IPS-11a (cell line): ENCODE measurements around the gene SPRR2D.
"Not testable (repeated sequence)": the region's sequence is repeated elsewhere in the genome, so short reads cannot be mapped to it uniquely, and the experiment has no call there.

ENCODE experiments used
- H3K4me3 ChIP-seq: one replicate; pipeline ENCODE4 v1.5.1; 2013; ENCODE audit warnings: low read depth, low read length, control low read depth

The SPRR2D gene

DNA sequence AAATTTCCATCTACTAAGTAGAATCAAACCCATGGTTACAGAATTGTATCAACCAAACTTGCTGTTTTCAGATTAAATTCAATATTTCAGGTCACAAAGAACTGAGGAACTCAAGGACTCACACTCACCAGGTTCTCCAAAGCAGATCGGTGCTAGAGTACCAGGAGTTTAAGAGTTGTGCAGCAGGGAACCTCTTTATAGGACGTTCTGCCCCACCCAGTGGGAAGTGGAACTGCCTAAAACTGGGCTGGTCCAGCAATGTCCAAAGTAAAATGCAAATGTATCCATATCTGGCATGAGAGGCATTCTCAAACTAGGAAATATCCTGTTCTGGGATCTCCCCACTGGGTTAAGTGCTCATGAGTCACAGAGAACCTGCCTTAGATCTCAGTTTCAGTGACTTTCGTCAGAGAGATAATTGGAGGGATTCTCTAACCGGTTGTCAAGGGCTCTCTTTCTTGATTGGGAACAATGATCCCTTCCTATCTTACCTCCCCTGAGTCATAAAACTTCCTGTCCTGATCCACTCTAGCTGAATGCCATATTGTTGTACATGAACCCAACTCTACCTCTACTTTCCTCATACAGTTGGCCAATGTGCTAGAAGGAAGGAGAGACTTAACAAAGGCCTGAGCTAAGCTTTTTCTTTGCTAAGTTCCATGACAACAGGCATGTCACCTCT, at the start of gene SPRR2D:
Gene SPRR2D (minus strand): TSS at position 171 of the 682 bp plus-strand sequence. CDS start 774 bp downstream, outside the sequence.
- no peak within 1 kb of the TSS for H3K4me3 ChIP-seq

DNA sequence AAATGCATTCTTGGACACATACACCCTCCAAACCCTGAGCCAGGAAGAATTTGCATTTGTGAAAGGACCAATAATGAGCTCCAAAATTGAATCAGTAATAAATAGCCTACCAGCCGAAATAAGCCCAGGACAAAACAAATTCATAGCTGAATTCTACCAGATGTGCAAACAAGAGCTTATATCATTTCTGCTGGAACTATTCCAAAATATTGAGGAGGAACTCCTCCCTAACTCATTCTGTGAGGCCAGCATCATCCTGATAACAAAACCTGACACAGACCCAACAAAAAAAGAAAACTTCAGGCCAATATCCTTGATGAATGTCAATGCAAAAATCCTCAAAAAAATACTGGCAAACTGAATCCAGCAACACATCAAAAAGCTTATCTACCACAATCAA, 46.7 kb upstream of the SPRR2D start:
- no peak overlapping the region for H3K4me3 ChIP-seq

DNA sequence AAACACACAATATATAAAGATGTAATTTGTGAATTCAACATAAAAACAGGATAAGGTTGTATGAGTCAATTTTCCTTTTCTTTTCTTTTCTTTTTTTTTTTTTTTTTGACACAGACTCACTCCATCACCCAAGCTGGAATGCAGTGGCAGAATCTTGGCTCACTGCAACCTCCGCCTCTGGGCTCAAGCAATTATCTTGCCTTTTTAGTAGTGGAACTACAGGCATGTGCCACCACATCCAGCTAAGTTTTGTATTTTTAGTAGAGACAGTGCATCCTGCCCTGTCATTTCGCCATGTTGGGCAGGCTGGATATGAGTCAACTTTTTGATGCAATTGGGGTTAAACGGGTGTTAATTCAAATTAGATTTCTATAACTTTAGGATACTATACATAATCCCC, 40.8 kb upstream of the SPRR2D start:
- no peak overlapping the region for H3K4me3 ChIP-seq

DNA sequence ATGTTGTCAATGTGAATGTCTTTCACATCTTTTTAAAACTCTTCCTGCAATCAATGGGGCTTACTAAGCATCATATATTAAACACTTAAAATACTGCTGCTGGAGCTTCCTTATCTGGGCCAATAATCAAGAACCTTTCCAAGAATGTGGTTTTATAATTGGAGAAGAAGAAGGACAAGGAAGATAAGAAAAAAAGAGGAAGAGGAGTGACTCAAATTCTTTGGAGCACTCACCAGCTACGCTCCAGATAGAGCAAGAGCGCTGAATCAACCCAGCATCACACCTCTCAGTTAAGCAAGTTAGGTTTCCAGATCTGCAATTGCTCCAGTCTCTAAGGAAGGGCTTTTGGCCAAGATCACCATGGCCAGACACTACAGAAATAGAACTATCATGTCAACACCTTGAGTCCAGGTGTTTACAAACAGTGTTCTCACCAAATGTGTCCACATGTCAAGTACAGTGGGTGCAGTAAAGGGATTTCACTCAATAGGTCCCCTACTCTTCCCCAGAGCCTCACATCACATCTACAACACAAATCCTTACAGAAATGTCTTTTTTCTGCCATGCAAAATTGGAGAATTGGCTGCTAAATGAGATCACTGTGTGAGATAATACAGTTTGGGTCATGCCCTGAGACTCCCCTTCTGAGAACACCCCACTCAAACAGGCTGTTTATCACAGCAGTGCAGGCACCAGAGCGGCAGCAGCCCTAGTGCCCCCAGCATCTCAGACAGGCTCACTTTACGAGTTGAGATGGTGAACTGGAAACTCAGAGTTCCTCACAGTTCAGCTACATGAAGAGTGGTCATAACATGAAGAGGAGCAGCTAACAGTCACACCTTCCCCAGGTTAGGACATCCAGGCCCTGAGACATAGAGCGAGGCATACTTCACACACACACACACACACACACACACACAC, 32.1 kb upstream of the SPRR2D start:
- no peak overlapping the region for H3K4me3 ChIP-seq

DNA sequence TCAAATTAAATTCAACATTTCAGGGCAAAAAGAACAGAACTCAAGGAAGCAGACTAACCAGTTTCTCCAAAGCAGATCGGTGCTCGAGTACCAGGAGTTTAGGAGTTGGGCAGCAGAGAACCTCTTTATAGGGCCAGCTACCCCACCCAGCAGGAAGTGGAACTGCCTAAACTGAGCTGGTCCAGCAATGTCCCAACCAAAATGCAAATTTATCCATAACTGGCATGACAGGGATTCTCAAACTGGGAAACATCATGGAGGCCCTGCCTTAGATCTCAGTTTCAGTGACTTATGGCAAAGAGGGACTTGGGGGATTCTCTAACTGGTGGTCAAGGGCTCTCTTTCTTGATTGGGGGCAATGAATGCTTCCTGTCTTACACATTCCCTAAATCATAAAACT, 30.6 kb upstream of the SPRR2D start, which contains the start of gene SPRR2B:
Gene SPRR2B (minus strand): TSS at position 101 of the 400 bp plus-strand sequence. CDS start 772 bp downstream, outside the sequence.
- no peak within 1 kb of the TSS for H3K4me3 ChIP-seq

DNA sequence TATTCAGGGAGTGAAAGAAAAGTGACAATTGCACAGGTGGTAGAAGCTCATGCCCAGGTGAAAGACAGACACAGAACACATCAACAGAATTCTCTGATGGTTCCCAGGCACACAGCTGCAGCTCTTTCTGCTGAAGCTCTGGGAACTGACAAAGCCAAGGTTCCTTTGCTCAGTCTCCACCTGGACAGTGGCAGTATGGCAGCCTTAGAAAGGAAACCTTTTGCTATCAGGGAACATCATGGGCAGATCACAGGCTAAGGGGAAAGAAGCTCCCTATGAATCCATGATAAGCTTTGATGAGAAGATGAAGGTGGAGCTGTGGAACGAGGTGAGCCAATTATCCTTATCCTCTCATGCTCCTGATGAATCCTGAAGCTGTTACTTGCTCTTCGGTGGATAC, 29.3 kb upstream of the SPRR2D start:
- no peak overlapping the region for H3K4me3 ChIP-seq

DNA sequence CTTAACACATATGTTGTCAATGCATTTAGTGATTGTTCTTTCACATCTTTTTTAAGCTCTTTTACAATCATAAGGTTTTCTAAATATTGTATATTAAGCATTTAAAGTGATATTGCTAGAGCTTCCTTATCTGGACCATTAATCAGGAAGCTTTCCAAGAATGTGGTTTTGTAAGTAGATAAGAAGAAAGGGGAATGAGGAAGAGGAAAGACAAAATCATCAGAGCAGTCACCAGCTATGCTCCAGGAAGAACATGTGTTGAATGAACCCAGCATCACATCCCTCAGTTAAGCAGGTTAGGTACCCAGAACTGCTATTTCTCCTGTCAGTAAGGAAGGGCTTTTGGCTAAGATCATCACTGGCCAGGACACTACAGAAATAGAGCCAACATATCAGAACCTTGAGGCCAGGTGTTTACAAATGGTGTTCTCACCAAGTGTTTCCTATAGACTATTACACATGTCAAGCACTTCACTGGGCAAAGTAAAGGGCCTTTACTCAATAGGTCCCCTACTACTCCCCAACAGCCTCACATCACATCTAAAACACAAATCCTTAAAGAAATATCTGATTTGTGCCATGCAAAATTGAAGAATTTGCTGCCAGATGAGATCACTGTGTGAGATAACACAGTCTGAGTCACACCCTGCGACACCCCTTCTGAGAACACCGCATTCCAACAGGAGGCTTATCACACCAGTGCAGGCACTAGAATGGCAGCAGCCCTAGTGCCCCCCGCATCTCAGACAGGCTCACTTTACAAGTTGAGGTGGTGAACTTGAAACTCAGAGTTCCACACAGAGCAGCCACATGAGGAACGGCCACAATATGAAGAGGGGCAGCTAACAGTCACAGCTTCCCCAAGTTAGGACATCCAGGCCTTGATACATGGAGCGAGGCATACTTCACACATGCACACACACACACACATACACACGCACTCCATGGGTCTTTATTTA, 18.2 kb upstream of the SPRR2D start:
- H3K4me3 ChIP-seq = no peak overlapping the region

DNA sequence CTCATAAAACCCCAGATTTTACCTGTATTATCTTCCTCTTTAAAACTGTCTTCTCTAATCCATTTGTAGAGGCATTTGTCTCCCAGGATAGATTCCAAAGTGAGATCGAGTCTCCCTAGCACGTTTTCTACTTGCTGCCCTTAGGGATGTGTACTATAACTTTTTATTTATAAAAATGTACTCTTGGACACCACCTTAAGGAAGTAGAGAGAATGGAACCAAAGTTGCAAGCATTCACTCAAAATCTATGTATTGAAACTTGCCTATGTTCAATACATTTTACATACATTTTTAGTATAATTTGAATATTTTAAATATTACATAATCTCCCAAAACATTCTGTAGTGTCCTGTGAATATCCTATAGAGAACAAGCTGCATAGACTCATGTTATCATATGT, 17.2 kb upstream of the SPRR2D start:
- H3K4me3 ChIP-seq = no peak overlapping the region

DNA sequence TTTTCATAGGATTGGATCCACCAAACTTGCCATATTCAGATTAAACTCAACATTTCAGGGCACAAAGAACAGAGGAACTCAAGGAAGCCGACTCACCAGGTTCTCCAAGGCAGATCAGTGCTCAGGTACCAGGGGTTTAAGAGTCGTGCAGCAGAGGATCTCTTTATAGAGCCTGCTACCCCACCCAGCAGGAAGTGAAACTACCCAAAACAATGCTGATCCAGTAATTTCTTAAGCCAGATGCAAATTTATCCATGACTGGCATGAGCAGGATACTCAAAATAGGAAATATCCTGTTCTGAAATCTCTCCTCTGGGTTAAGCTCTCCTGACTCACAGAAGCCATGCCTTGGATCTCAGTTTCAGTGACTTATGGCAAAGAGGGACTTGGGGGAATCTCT, 16.5 kb upstream of the SPRR2D start, which contains the start of gene SPRR2A:
Gene SPRR2A (minus strand): TSS at position 138 of the 400 bp plus-strand sequence. CDS start 777 bp downstream, outside the sequence.
- H3K4me3 ChIP-seq = no peak within 1 kb of the TSS

DNA sequence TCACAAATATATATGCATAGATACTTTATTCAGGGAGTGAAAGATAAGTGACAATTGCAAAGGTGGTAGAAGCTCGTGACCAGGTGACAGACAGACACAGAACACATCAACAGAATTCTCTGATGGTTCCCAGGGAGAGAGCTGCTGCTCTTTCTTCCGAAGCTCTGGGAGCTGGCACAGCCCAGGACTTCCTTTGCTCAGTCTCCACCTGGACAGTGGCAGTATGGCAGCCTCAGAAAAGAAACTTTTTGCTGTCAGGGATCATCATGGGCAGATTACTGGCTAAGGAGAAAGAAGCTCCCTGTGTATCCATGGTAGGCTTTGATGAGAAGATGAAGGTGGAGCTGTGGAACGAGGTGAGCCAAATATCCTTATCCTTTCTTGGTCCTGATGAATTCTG, 15.2 kb upstream of the SPRR2D start:
- H3K4me3 ChIP-seq = not testable (repeated sequence)

DNA sequence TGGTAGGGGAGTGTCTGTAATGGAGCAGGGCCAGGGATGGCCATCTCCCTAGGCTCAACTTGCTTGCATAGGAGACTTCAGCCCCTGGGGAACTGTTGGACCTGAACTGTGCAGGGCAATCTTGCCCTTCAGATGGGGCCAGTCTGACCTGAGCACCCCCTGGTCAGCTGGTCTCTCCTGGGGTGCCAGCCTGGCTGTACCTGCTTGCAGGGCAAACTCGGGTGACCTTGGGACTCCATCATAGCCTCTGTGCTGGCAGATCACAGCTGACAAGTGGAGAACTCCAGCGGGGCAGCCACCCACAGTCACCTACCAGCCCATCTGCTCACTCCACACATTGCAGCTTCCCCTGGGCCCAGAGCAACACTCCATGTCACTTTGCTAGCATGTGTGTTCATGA, 8.3 kb upstream of the SPRR2D start:
- H3K4me3 ChIP-seq = no peak overlapping the region

DNA sequence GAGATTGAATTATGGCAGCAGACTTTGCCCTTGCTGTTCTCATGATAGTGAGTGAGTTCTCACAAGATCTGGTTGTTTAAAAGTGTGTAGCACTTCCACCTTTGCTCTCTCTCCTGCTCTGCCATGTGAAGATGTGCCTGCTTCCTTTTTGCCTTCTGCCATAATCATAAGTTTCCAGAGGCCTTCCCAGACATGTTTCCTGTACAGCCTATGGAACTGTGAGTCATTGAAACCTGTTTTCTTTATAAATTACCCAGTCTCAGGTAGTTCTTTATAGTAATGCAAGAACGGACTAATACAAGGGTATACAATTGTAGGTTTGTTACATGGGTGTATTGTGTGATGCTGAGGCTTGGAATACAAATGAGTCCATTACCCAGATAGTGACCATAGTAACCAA, 5.7 kb downstream of the SPRR2D start:
- H3K4me3 ChIP-seq = no peak overlapping the region

DNA sequence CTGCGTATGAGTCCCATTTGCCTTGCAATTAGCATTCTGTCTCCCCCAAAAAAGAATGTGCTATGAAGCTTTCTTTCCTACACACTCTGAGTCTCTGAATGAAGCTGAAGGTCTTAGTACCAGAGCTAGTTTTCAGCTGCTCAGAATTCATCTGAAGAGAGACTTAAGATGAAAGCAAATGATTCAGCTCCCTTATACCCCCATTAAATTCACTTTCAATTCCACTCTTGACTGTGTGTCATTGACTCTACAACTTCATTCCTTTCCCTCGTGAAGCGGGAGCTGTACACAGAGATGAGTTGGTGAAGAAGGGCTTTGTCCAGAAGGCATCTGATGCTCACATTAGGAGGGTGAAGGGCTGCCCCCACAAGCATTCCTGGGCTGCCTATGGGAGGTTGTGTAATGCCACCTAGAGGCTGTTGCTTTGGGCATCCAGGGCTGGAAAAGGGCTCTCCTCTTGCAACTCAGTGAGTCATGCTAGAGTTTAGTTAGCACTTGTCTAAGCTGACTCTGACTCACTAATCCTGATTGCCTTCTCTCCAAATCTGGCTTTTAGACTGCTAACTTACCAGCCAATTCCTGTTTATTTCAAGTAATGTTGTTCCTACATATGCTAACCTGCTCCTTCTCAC, 8.1 kb downstream of the SPRR2D start:
- H3K4me3 ChIP-seq = no peak overlapping the region

DNA sequence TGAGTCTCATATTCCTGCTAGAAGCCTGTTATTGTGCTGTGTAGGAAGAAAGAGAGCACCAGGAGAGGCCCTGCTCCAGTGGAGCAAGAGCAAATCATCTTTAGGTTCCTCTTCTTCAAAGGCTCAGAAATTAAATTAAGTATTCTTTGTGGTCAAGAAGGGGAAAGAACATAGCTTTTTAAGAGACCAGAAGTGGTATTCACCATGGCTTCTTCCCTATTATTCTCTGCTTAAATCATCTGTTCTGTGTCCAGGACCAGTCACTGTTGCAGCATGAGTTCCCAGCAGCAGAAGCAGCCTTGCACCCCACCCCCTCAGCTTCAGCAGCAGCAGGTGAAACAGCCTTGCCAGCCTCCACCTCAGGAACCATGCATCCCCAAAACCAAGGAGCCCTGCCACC, 8.8 kb downstream of the SPRR2D start:
- H3K4me3 ChIP-seq = no peak overlapping the region

DNA sequence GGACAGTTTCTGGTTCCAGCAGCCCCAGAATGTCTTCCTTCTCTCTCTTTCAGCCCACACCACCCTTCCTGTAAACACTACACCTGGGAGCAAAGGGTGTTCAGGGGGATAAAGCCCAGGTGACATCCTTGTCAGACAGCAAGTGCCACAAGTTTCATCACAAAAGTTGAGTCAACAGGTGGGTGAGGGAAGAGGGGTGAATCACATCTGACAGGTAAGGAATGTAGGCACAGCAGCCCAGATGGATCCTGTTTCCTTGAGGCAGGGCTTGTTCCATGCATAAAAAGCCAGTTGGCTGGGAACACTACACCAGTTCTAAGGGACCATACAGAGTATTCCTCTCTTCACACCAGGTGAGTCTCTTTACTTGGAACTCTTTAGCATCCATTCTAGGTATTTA, 10.0 kb downstream of the SPRR2D start, which contains the start of gene SPRR1B:
Gene SPRR1B (plus strand): TSS at position 309 of the 400 bp plus-strand sequence. CDS start 1,143 bp downstream, outside the sequence.
- no peak within 1 kb of the TSS for H3K4me3 ChIP-seq

DNA sequence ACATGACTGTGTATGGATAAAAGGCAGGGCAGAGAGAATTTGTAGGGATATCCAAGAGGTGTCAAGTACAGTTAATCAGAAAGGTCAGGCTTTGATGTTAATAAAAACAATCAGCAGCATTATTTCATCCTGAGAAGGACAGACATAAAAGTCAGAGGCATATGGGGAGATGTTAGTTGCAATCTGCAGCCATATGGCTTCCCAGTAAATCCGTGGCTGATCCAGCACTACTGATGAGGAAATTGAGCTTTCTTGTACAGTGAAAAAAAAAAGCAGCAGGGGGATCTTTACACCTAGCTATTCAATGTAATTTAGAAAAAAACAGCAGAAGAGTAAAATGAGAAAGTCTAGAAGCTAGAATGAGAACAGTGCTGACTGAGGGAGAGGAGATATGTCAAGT, 12.2 kb downstream of the SPRR2D start:
- no peak overlapping the region for H3K4me3 ChIP-seq

DNA sequence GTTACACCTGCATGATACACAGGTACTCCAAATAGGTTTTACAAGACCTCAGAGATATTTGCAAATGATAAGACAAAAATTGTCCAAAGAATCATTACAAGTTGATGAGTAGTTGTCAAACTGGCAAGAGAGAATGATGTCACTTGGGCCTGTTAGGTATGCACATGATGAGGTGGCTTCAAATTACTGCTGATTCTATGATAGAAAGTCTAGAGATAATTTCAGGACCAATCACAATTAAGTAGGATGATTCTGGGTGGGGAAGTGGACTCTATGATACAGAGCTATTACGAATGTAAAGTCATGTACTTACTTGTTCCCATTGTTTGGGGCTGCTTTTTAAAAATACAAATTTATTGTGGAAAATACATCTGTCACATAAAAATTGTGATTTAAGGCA, 15.1 kb downstream of the SPRR2D start:
- H3K4me3 ChIP-seq = no peak overlapping the region

DNA sequence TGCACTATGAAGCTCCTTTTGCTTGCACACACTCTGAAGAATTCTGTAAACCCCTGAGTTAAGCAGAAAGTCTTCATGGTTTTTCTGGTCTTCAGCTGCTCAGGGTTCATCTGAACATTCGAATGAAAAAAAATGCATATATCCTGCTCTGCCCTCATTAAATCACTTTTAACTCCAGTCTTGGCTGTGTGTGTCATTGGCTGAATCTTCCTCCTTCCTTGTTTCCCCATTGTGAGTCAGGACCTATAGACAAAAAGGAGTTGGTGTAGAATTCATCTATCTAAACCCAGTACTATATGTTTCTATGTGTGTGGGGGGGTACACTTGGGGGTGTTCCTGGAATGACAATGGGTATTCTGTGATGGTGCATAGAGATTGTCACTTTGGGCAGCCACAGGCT, 16.5 kb downstream of the SPRR2D start:
- H3K4me3 ChIP-seq = no peak overlapping the region

DNA sequence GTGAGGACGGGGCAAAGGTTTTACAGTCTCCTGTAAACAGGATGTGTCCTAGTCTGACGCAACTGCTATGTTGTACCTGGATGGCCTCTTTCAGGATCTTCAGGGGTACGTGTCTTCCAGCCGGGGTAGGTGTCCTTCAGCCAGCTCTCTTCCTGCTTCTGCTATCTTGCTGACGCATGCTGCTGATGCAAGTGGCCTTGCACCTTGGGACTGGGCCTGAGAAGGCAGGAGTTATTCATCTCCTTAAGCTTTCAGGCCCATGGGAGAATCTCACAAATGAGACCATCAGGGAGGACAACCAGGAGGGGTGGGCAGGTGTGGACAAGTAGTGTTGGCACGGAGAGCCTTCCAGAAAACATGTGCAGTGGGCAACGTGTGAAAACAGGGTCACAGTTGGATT, 17.8 kb downstream of the SPRR2D start:
- no peak overlapping the region for H3K4me3 ChIP-seq

DNA sequence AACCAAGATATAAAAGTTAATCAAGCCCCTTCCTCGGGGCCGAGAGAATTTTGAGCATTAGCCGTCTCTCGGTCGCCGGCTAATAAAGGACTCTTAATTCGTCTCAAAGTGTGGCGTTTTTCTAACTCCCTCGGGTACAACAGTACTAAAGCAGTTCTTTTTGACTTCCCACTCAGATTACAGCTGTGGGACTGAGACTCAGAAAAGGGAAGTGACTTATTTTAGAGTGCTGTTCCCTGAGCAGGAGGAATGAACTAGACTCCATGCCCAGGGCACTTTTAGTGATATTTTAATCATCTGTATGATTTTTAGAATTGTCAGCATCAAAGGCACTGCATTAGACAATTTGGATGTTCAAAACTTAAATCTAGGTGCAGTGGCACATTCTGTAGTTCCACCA, 18.6 kb downstream of the SPRR2D start:
- not testable (repeated sequence) for H3K4me3 ChIP-seq
